Immature natural killer cell (primary cell): ENCODE measurements around the gene SASH3. TPM values are rescaled to one million over a fixed set of nuclear protein-coding genes. Genes with fewer than 3 reads are reported as not detected.
A peak's percentile ranks its signal among the peaks of the same experiment; 100 is the strongest.

ENCODE experiments used
- DNase-seq, 3 donors: peaks; one replicate each; pipeline ENCODE4 v3.0.0; 2022; ENCODE audit warnings: mixed read lengths in 1 of 3
- H3K27ac Mint-ChIP-seq, 6 donors: one replicate each; pipeline ENCODE4 v1.8.0; 2020; ENCODE audit warnings: mixed read lengths in 6 of 6, mild to moderate bottlenecking in 5 of 6, inconsistent platforms in 4 of 6, moderate library complexity in 3 of 6
- H3K27me3 Mint-ChIP-seq, 3 donors: one replicate each; pipeline ENCODE4 v1.8.0; 2020 to 2021; ENCODE audit warnings: low read depth in 3 of 3, mild to moderate bottlenecking in 3 of 3, mixed read lengths in 3 of 3, moderate library complexity in 3 of 3, inconsistent platforms in 1 of 3
- H3K36me3 Mint-ChIP-seq, 3 donors: one replicate each; pipeline ENCODE4 v1.8.0; 2020; ENCODE audit warnings: mixed read lengths in 3 of 3, inconsistent platforms in 2 of 3, mild to moderate bottlenecking in 2 of 3
- H3K4me1 Mint-ChIP-seq, 2 donors: one replicate each; pipeline ENCODE4 v1.8.0; 2020; ENCODE audit warnings: inconsistent platforms in 2 of 2, mild to moderate bottlenecking in 2 of 2, mixed read lengths in 2 of 2, moderate library complexity in 1 of 2
- H3K4me3 Mint-ChIP-seq, 5 donors: one replicate each; pipeline ENCODE4 v1.8.0; 2020; ENCODE audit warnings: mild to moderate bottlenecking in 5 of 5, mixed read lengths in 5 of 5, inconsistent platforms in 3 of 5, moderate library complexity in 3 of 5
- H3K9me3 Mint-ChIP-seq, 6 donors: one replicate each; pipeline ENCODE4 v1.8.0; 2020; ENCODE audit warnings: mild to moderate bottlenecking in 6 of 6, mixed read lengths in 6 of 6, inconsistent platforms in 4 of 6, moderate library complexity in 3 of 6
- polyA plus RNA-seq, 3 donors: library from polyadenylated mRNA; unstranded; fragments of 300-500 nt; fragmentation: Illumina TruSeq; gene quantifications; one replicate each; pipeline ENCODE4 v1.2.3, GENCODE V29; 2021

SASH3 gene
- polyA plus RNA-seq, 3 donors from 2014 or later = 254 to 569 (median 270) TPM

GRCh38 chrX:129813662-129814368 is 34.1 kb downstream of the SASH3 start:
- DNase-seq = no peak
- H3K9me3 Mint-ChIP-seq = no peaks in the 10 kb centered on the region
- peaks cover 7 to 8% of the 10 kb centered on the region in 2 donors for H3K4me1 Mint-ChIP-seq

GRCh38 chrX:129818123-129818522 is 38.4 kb downstream of the SASH3 start:
- no peak for DNase-seq
- Mint-ChIP-seq H3K9me3 (no peaks in the 10 kb centered on the region), H3K4me3 (no peak overlapping the region), H3K27ac (no peak overlapping the region), H3K36me3 (peaks cover 0 to 3% (median 0%) of the 10 kb centered on the region in 3 donors), H3K4me1 (peaks cover 0 to 4% of the 10 kb centered on the region in 2 donors), H3K27me3 (no peaks in the 10 kb centered on the region)

More at GRCh38 chrX:129813662-129814368, 34.1 kb downstream of the SASH3 start:
- H3K4me3 Mint-ChIP-seq = no peak overlapping the region
- no peaks in the 10 kb centered on the region for H3K27me3 Mint-ChIP-seq
- H3K27ac Mint-ChIP-seq = no peak overlapping the region
- H3K36me3 Mint-ChIP-seq = peaks cover 3 to 5% (median 5%) of the 10 kb centered on the region in 3 donors

GRCh38 chrX:129823115-129823514 is 43.4 kb downstream of the SASH3 start:
- Mint-ChIP-seq H3K4me3 (no peak overlapping the region), H3K9me3 (no peaks in the 10 kb centered on the region), H3K27ac (peak overlapping the region in 1 of 6 donors; percentile 12), H3K27me3 (peaks cover 0 to 2% (median 0%) of the 10 kb centered on the region in 3 donors), H3K4me1 (peaks cover 2 to 6% of the 10 kb centered on the region in 2 donors), H3K36me3 (no peaks in the 10 kb centered on the region)
- peak; percentile 41 to 63 (median 55) for DNase-seq

- DNase-seq = no peak
- Mint-ChIP-seq H3K4me1 (peaks cover 2 to 6% of the 10 kb centered on the region in 2 donors), H3K36me3 (peaks cover 0 to under 1% (median 0%) of the 10 kb centered on the region in 3 donors), H3K4me3 (no peak overlapping the region), H3K9me3 (no peaks in the 10 kb centered on the region), H3K27me3 (peaks cover 0 to 2% (median 0%) of the 10 kb centered on the region in 3 donors), H3K27ac (peak overlapping the region in 1 of 6 donors; percentile 41)
Measured at GRCh38 chrX:129823522-129823921, 43.8 kb downstream of the SASH3 start.

- H3K4me3 Mint-ChIP-seq = no peak overlapping the region
- peaks cover 2 to 6% of the 10 kb centered on the region in 2 donors for H3K4me1 Mint-ChIP-seq
- DNase-seq = no peak
- H3K36me3 Mint-ChIP-seq = peaks cover 0 to 3% (median 0%) of the 10 kb centered on the region in 3 donors
- H3K27me3 Mint-ChIP-seq = peaks cover 0 to 4% (median 0%) of the 10 kb centered on the region in 3 donors
- H3K27ac Mint-ChIP-seq = no peak overlapping the region
- no peaks in the 10 kb centered on the region for H3K9me3 Mint-ChIP-seq
Measured at GRCh38 chrX:129824620-129825019, 44.9 kb downstream of the SASH3 start.

- no peak overlapping the region for H3K4me3 Mint-ChIP-seq
Measured at GRCh38 chrX:129825746-129826505, 46.2 kb downstream of the SASH3 start.

GRCh38 chrX:129830494-129830893 is 50.7 kb downstream of the SASH3 start:
- no peak for DNase-seq
- H3K27ac Mint-ChIP-seq = no peak overlapping the region
- peaks cover 0 to 5% (median 4%) of the 10 kb centered on the region in 3 donors for H3K27me3 Mint-ChIP-seq
- H3K9me3 Mint-ChIP-seq = no peaks in the 10 kb centered on the region
- H3K4me1 Mint-ChIP-seq = no peaks in the 10 kb centered on the region
- peaks cover 0 to 3% (median 0%) of the 10 kb centered on the region in 3 donors for H3K36me3 Mint-ChIP-seq
- H3K4me3 Mint-ChIP-seq = no peak overlapping the region

More at GRCh38 chrX:129825746-129826505, 46.2 kb downstream of the SASH3 start:
- Mint-ChIP-seq H3K4me1 (peaks cover 2 to 6% of the 10 kb centered on the region in 2 donors), H3K27me3 (peaks cover 0 to 7% (median 0%) of the 10 kb centered on the region in 3 donors), H3K9me3 (no peaks in the 10 kb centered on the region), H3K27ac (no peak overlapping the region), H3K36me3 (peaks cover 0 to 3% (median 0%) of the 10 kb centered on the region in 3 donors)
- no peak for DNase-seq

- no peak for DNase-seq
- peaks cover 0 to 5% (median 4%) of the 10 kb centered on the region in 3 donors for H3K27me3 Mint-ChIP-seq
- H3K9me3 Mint-ChIP-seq = no peaks in the 10 kb centered on the region
- H3K4me3 Mint-ChIP-seq = no peak overlapping the region
- no peaks in the 10 kb centered on the region for H3K4me1 Mint-ChIP-seq
- H3K36me3 Mint-ChIP-seq = peaks cover 0 to 3% (median 0%) of the 10 kb centered on the region in 3 donors
- H3K27ac Mint-ChIP-seq = no peak overlapping the region
Measured at GRCh38 chrX:129831091-129831885, 51.5 kb downstream of the SASH3 start.

GRCh38 chrX:129833153-129833990 is 53.6 kb downstream of the SASH3 start:
- Mint-ChIP-seq H3K4me1 (no peaks in the 10 kb centered on the region), H3K36me3 (peaks cover 0 to 3% (median 0%) of the 10 kb centered on the region in 3 donors), H3K27ac (no peak overlapping the region), H3K27me3 (peaks cover 0 to 5% (median 4%) of the 10 kb centered on the region in 3 donors), H3K9me3 (no peaks in the 10 kb centered on the region), H3K4me3 (no peak overlapping the region)
- DNase-seq = no peak

- H3K27me3 Mint-ChIP-seq = peaks cover 0 to 5% (median 3%) of the 10 kb centered on the region in 3 donors
- no peak overlapping the region for H3K4me3 Mint-ChIP-seq
- DNase-seq = no peak
- no peaks in the 10 kb centered on the region for H3K9me3 Mint-ChIP-seq
- no peak overlapping the region for H3K27ac Mint-ChIP-seq
- H3K4me1 Mint-ChIP-seq = no peaks in the 10 kb centered on the region
- H3K36me3 Mint-ChIP-seq = no peaks in the 10 kb centered on the region
Measured at GRCh38 chrX:129836827-129837226, 57.1 kb downstream of the SASH3 start.

- H3K4me3 Mint-ChIP-seq = no peak overlapping the region
- H3K4me1 Mint-ChIP-seq = peaks cover 7 to 13% of the 10 kb centered on the region in 2 donors
- no peaks in the 10 kb centered on the region for H3K9me3 Mint-ChIP-seq
- peaks cover 3 to 10% (median 4%) of the 10 kb centered on the region in 3 donors for H3K27me3 Mint-ChIP-seq
- no peaks in the 10 kb centered on the region for H3K36me3 Mint-ChIP-seq
- DNase-seq = no peak
- H3K27ac Mint-ChIP-seq = no peak overlapping the region
Measured at GRCh38 chrX:129840344-129840743, 60.6 kb downstream of the SASH3 start.

- Mint-ChIP-seq H3K4me3 (peak overlapping the region; percentile 72 to 88 (median 74)), H3K27ac (peak overlapping the region in 2 of 6 donors; percentile 15 to 27), H3K36me3 (no peaks in the 10 kb centered on the region), H3K9me3 (no peaks in the 10 kb centered on the region), H3K27me3 (peaks cover 4 to 12% (median 5%) of the 10 kb centered on the region in 3 donors), H3K4me1 (peaks cover 7 to 13% of the 10 kb centered on the region in 2 donors)
- no peak for DNase-seq
Measured at GRCh38 chrX:129842510-129843208, 62.9 kb downstream of the SASH3 start.
